NB4 (cell line): ENCODE data around the gene HNRNPAB.

Source experiments
- DNase-seq: peaks from one replicate; pipeline ENCODE4 v3.0.0; 2010; ENCODE audit warnings: low read depth
- H3K4me3 ChIP-seq: one replicate; pipeline ENCODE4 v1.5.1; 2011; ENCODE audit warnings: mild to moderate bottlenecking, low read depth, low read length, moderate library complexity
- MAX ChIP-seq: IDR thresholded peaks from 2 replicates; pipeline ENCODE4 v1.6.1; 2011; ENCODE audit warnings: low read depth, low read length
- MYC ChIP-seq: IDR thresholded peaks from 2 replicates; pipeline ENCODE4 v1.6.1; 2011; ENCODE audit warnings: low read depth, low read length
- POLR2A ChIP-seq: IDR thresholded peaks from 2 replicates; pipeline ENCODE4 v1.6.1; 2011; ENCODE audit warnings: mild to moderate bottlenecking; ENCODE audit not compliant: insufficient read length; ENCODE audit errors: extremely low read depth
- TF ChIP-seq, protein P1 (sequence below): IDR thresholded peaks from one replicate; pipeline ENCODE4 v1.5.1; 2012; ENCODE audit warnings: low read depth, low read length

HNRNPAB gene

GRCh38 chr5:178170455-178170854, 33.9 kb upstream of the HNRNPAB start:
- TF ChIP-seq MYC (no peak), POLR2A (no peak), MAX (no peak)
- TF ChIP-seq, protein P1, sequence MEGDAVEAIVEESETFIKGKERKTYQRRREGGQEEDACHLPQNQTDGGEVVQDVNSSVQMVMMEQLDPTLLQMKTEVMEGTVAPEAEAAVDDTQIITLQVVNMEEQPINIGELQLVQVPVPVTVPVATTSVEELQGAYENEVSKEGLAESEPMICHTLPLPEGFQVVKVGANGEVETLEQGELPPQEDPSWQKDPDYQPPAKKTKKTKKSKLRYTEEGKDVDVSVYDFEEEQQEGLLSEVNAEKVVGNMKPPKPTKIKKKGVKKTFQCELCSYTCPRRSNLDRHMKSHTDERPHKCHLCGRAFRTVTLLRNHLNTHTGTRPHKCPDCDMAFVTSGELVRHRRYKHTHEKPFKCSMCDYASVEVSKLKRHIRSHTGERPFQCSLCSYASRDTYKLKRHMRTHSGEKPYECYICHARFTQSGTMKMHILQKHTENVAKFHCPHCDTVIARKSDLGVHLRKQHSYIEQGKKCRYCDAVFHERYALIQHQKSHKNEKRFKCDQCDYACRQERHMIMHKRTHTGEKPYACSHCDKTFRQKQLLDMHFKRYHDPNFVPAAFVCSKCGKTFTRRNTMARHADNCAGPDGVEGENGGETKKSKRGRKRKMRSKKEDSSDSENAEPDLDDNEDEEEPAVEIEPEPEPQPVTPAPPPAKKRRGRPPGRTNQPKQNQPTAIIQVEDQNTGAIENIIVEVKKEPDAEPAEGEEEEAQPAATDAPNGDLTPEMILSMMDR: no peak
- DNase-seq: no peak
- H3K4me3 ChIP-seq: no peak overlapping the region

DNA sequence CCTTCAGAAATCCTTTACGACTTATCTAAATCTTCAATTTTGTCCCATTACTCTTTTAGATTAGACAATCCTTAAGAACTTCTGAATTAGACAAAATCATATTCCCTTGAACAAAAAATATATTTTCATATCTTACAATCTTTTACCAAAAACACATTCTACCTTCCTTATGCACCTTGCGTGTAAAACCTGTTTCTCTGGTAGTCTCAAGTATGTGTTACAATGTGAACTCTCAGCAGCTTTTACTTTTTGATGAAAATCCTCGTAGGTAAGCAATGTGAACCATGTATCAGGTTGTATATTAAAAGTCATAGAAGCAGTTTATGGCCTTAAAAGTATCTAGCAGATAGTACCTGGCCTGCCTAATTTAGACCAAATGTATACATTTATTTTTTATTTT, 29.9 kb upstream of the HNRNPAB start:
- no peak for DNase-seq
- no peak overlapping the region for H3K4me3 ChIP-seq
- no peak for TF ChIP-seq POLR2A
- TF ChIP-seq MYC: no peak
- no peak for TF ChIP-seq MAX
- TF ChIP-seq, protein P1: no peak

DNA sequence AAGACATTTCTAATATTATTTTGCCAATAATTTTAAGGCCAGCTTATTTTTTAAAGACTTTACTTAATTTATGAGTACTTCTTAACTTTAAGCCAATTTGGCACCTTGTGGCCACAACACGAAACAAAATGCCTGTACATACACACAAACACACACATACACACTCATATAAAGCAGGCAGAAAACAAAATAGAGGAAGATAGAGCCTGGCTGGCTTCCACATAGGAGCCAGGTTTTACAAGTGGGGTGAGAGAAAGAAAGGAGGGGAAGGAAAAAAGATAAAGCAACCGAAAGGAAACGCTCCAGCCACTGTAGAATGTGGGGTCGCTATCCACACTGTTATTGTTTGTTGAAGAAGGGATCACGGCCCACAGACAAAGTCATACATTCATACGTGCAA, 27.5 kb upstream of the HNRNPAB start:
- H3K4me3 ChIP-seq: no peak overlapping the region
- TF ChIP-seq, protein P1: no peak
- TF ChIP-seq POLR2A: no peak
- no peak for DNase-seq

- no peak for TF ChIP-seq POLR2A
- no peak for DNase-seq
- H3K4me3 ChIP-seq: no peak overlapping the region
Observed at GRCh38 chr5:178177569-178177968, 26.8 kb upstream of the HNRNPAB start.

- TF ChIP-seq POLR2A: no peak
- TF ChIP-seq, protein P1: no peak
- no peak for TF ChIP-seq MYC
- TF ChIP-seq MAX: no peak
- DNase-seq: no peak
- no peak overlapping the region for H3K4me3 ChIP-seq
Observed at GRCh38 chr5:178180141-178180863, 24.0 kb upstream of the HNRNPAB start.

DNA sequence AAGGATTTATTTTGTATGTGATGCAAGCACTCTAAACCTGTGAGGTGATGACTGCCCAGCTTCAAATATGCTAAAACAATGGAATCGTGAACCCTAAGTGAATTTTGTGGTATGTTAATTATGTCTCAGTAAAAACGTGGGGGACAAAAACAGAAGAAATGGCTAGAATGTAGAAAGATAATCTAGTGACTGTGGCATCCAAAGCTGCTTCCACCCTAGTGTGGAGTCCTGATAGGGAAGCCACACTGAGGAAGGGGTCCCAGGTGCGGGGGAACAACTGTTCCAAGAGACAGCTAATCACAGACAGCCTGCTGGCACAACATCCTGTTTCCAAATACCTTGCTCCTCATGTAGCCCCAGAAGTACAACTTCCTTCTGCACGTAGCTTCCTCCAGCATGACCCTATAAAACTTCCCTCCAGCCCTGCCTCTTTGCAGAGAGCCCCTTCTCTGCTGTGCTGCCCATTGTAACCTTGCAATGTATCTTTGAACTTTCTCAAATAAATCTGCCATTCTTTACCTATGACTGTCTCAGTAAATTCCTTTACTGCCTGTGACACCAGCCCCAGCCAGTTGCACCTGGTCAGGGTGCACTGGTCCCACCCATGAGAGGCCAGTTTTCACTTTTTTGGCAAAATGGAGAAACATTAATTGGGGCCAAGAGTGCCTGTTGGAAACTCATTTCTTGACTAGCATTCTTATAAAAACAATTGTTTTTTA, 22.0 kb upstream of the HNRNPAB start:
- H3K4me3 ChIP-seq: no peak overlapping the region
- TF ChIP-seq MAX: peak; percentile 37; the same call in 1 of the 2 replicates
- TF ChIP-seq POLR2A: no peak
- TF ChIP-seq, protein P1: no peak
- peak; percentile 48; the same call in 1 of the 2 replicates for TF ChIP-seq MYC
- peak; percentile 95 for DNase-seq
